ENCODE results near the gene DLD.

DLD gene

GRCh38 chr7:107962817-107963216, 71.8 kb downstream of the DLD start:
- H3K9me3 ChIP-seq (replicated peaks; ENCODE audit: low read length): no peaks in the 10 kb centered on the region
- H3K9ac ChIP-seq (ENCODE audit: low read depth, low read length): no peak overlapping the region
- H3K4me3 ChIP-seq (ENCODE audit: low read length): no peak overlapping the region
- peaks cover 80% of the 10 kb centered on the region for H3K36me3 ChIP-seq (ENCODE audit: insufficient read depth, low read length)
- H3K27me3 ChIP-seq (ENCODE audit: control insufficient read depth, insufficient read depth, low read length): no peaks in the 10 kb centered on the region
- H3K4me1 ChIP-seq (ENCODE audit: control insufficient read depth, insufficient read depth, low read length): peaks cover 47% of the 10 kb centered on the region
- H3K4me2 ChIP-seq (ENCODE audit: low read length): no peak overlapping the region

GRCh38 chr7:107964510-107964909, 73.5 kb downstream of the DLD start:
- H3K4me3 ChIP-seq (ENCODE audit: low read length): no peak overlapping the region
- H3K27me3 ChIP-seq (ENCODE audit: control insufficient read depth, insufficient read depth, low read length): no peaks in the 10 kb centered on the region
- no peaks in the 10 kb centered on the region for H3K9me3 ChIP-seq (replicated peaks; ENCODE audit: low read length)
- H3K36me3 ChIP-seq (ENCODE audit: insufficient read depth, low read length): peaks cover 72% of the 10 kb centered on the region
- no peak overlapping the region for H3K9ac ChIP-seq (ENCODE audit: low read depth, low read length)
- H3K4me2 ChIP-seq (ENCODE audit: low read length): no peak overlapping the region
- H3K4me1 ChIP-seq (ENCODE audit: control insufficient read depth, insufficient read depth, low read length): peaks cover 34% of the 10 kb centered on the region

- no peak overlapping the region for H3K9ac ChIP-seq (ENCODE audit: low read depth, low read length)
Observed at GRCh38 chr7:107966711-107967110, 75.7 kb downstream of the DLD start.

GRCh38 chr7:107967420-107967819, 76.4 kb downstream of the DLD start:
- H3K4me1 ChIP-seq (ENCODE audit: control insufficient read depth, insufficient read depth, low read length): peaks cover 31% of the 10 kb centered on the region
- H3K4me3 ChIP-seq (ENCODE audit: low read length): no peak overlapping the region
- H3K4me2 ChIP-seq (ENCODE audit: low read length): no peak overlapping the region
- H3K9ac ChIP-seq (ENCODE audit: low read depth, low read length): no peak overlapping the region
- no peaks in the 10 kb centered on the region for H3K9me3 ChIP-seq (replicated peaks; ENCODE audit: low read length)
- no peaks in the 10 kb centered on the region for H3K27me3 ChIP-seq (ENCODE audit: control insufficient read depth, insufficient read depth, low read length)
- peaks cover 63% of the 10 kb centered on the region for H3K36me3 ChIP-seq (ENCODE audit: insufficient read depth, low read length)

More at GRCh38 chr7:107966711-107967110, 75.7 kb downstream of the DLD start:
- Histone ChIP-seq H3K9me3 (replicated peaks; ENCODE audit: low read length) (no peaks in the 10 kb centered on the region), H3K4me2 (ENCODE audit: low read length) (peak overlapping the region; percentile 32), H3K36me3 (ENCODE audit: insufficient read depth, low read length) (peaks cover 61% of the 10 kb centered on the region), H3K4me3 (ENCODE audit: low read length) (no peak overlapping the region), H3K27me3 (ENCODE audit: control insufficient read depth, insufficient read depth, low read length) (no peaks in the 10 kb centered on the region), H3K4me1 (ENCODE audit: control insufficient read depth, insufficient read depth, low read length) (peaks cover 25% of the 10 kb centered on the region)

- Histone ChIP-seq H3K36me3 (ENCODE audit: insufficient read depth, low read length) (peaks cover 65% of the 10 kb centered on the region), H3K4me2 (ENCODE audit: low read length) (no peak overlapping the region), H3K4me1 (ENCODE audit: control insufficient read depth, insufficient read depth, low read length) (peaks cover 39% of the 10 kb centered on the region), H3K9me3 (replicated peaks; ENCODE audit: low read length) (no peaks in the 10 kb centered on the region), H3K27me3 (ENCODE audit: control insufficient read depth, insufficient read depth, low read length) (no peaks in the 10 kb centered on the region), H3K4me3 (ENCODE audit: low read length) (no peak overlapping the region), H3K9ac (ENCODE audit: low read depth, low read length) (no peak overlapping the region)
Observed at GRCh38 chr7:107968449-107968848, 77.5 kb downstream of the DLD start.

- Histone ChIP-seq H3K9ac (ENCODE audit: low read depth, low read length) (no peak overlapping the region), H3K9me3 (replicated peaks; ENCODE audit: low read length) (no peaks in the 10 kb centered on the region), H3K4me1 (ENCODE audit: control insufficient read depth, insufficient read depth, low read length) (peaks cover 39% of the 10 kb centered on the region), H3K36me3 (ENCODE audit: insufficient read depth, low read length) (peaks cover 60% of the 10 kb centered on the region), H3K4me2 (ENCODE audit: low read length) (no peak overlapping the region), H3K4me3 (ENCODE audit: low read length) (no peak overlapping the region), H3K27me3 (ENCODE audit: control insufficient read depth, insufficient read depth, low read length) (no peaks in the 10 kb centered on the region)
Observed at GRCh38 chr7:107969856-107970255, 78.9 kb downstream of the DLD start.

Data from skeletal muscle satellite cell (primary cell).